ENCODE measurements around the gene RABGAP1L. TPM values are rescaled to one million over a fixed set of nuclear protein-coding genes. Genes with fewer than 3 reads are reported as not detected.
A peak's percentile ranks its signal among the peaks of the same experiment; 100 is the strongest.

The RABGAP1L gene
- total and polyA plus RNA-seq, 2 of the 8 experiments (the other 6 are each of a cell fraction or from before 2014, with no cell fraction given) = 33.3 to 156 TPM

DNA sequence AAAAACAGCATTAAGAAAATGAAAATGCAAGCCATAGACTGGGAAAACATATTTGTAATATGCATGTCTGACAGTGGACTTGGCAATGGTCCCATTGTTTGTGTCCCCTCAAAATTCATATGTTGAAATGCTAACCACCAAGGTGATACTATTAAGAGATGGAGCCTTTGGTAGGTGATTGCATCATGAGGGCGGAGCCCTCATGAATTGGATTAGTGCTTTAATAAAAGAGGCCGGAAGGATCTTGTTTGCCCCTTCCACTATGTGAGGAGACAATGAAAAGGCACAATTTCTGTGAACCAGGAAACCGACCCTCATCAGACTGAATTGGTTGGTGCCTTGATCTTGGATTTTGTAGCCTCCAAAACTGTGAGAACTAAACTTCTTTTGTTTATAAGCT is 520.8 kb downstream of the RABGAP1L start:
- no peak overlapping the region for H3K4me3 ChIP-seq (ENCODE audit: extremely low read depth in 1 of 4, insufficient read depth in 2 of 4, low read depth in 3 of 4, low read length in 4 of 4)
- no peak overlapping the region for H4K91ac ChIP-seq (replicated peaks; ENCODE audit: insufficient read length, low read length)
- H3K9ac ChIP-seq (replicated peaks in 1 of 4; ENCODE audit: extremely low read depth in 1 of 4, low read depth in 3 of 4, low read length in 3 of 4) = no peak overlapping the region
- H4K5ac ChIP-seq (ENCODE audit: insufficient read length, low read depth, low read length) = no peak overlapping the region
- H3K79me2 ChIP-seq (ENCODE audit: control insufficient read depth in 1 of 2, insufficient read depth in 2 of 2, low read length in 2 of 2) = no peaks in the 10 kb centered on the region
- H3K36me3 ChIP-seq (ENCODE audit: control insufficient read depth in 2 of 4, insufficient read depth in 4 of 4, low read length in 3 of 4) = no peaks in the 10 kb centered on the region
- no peaks in the 10 kb centered on the region for H3K27me3 ChIP-seq (replicated peaks in 1 of 4; ENCODE audit: control insufficient read depth in 3 of 4, extremely low read depth in 1 of 4, insufficient read depth in 3 of 4, low read length in 3 of 4)
- no peak overlapping the region for H4K8ac ChIP-seq (ENCODE audit: extremely low read depth, insufficient read depth, low read length)
- H2BK5ac ChIP-seq (ENCODE audit: low read depth, low read length) = no peak overlapping the region
- no peaks in the 10 kb centered on the region for H3K4me1 ChIP-seq (replicated peaks in 1 of 4; ENCODE audit: control insufficient read depth in 3 of 4, insufficient read depth in 4 of 4, low read length in 3 of 4)
- DNase-seq (ENCODE audit: low read depth in 1 of 2, low spot score in 2 of 2) (no peak), FAIRE-seq (no peak)
- H3K79me1 ChIP-seq (ENCODE audit: low read depth, low read length) = no peaks in the 10 kb centered on the region
- no peak overlapping the region for H3K14ac ChIP-seq (ENCODE audit: insufficient read length)
- no peak overlapping the region for H2BK20ac ChIP-seq (ENCODE audit: low read length)
- POLR2A ChIA-PET (ENCODE audit: partially characterized antibody) = no interaction called here
- H4K20me1 ChIP-seq (replicated peaks in 1 of 2; ENCODE audit: control insufficient read depth in 1 of 2, insufficient read depth in 2 of 2, low read length in 2 of 2) = no peaks in the 10 kb centered on the region
- H2BK120ac ChIP-seq (replicated peaks; ENCODE audit: low read depth, low read length) = no peak overlapping the region
- no peak overlapping the region for H3K4me2 ChIP-seq (ENCODE audit: insufficient read depth in 1 of 2, low read depth in 2 of 2, low read length in 2 of 2)
- H3K18ac ChIP-seq (ENCODE audit: extremely low read depth, low read length) = no peak overlapping the region
- no peak overlapping the region for H2BK15ac ChIP-seq (ENCODE audit: low read length)
- no peaks in the 10 kb centered on the region for H3K9me3 ChIP-seq (ENCODE audit: insufficient read depth in 2 of 2, low read depth in 1 of 2, low read length in 1 of 2)
- no peak overlapping the region for H3K56ac ChIP-seq (replicated peaks; ENCODE audit: insufficient read length, low read depth, low read length)
- H3K27ac ChIP-seq (ENCODE audit: low read depth, low read length) = no peak overlapping the region
- TF ChIP-seq NRF1 (IDR thresholded peaks at IDR 0.05; ENCODE audit: low read depth, low read length) (no peak), CEBPB (IDR thresholded peaks at IDR 0.05; ENCODE audit: low read depth, low read length) (peak; percentile 61; the same call in 1 of the 2 replicates)
- no peak overlapping the region for H2AFZ ChIP-seq (ENCODE audit: low read length)
- no peak overlapping the region for H2BK12ac ChIP-seq (ENCODE audit: low read depth, low read length)
- H3K23ac ChIP-seq (ENCODE audit: insufficient read length) = no peak overlapping the region
- 85% methylated on average over 3 of the region's 3 CpGs; no CpG with 5 or more reads in 1 of the 2 experiments for WGBS, 2 experiments (ENCODE audit: extremely low coverage in 1 of 2, insufficient coverage in 1 of 2, insufficient read length in 1 of 2, insufficient replicate concordance in 2 of 2, low coverage in 1 of 2, low lambda C conversion rate in 2 of 2, missing lambda C conversion rate in 1 of 2)
- no peak overlapping the region for H3K4ac ChIP-seq (replicated peaks; ENCODE audit: insufficient read length, low read depth, low read length)
- CTCF ChIA-PET (ENCODE audit: partially characterized antibody) = interaction anchor here (0.6 to 1.7 kb wide), 3 partner anchors 12 to 517 kb away, joined by 3 to 6 read pairs (median 4); no protein-coding TSS in a partner anchor
- no peaks in the 10 kb centered on the region for H3K23me2 ChIP-seq (ENCODE audit: low read depth, low read length)
- no peak overlapping the region for H2AK5ac ChIP-seq (ENCODE audit: low read depth, low read length)

All from H1 (cell line).